ENCODE results near the gene WWC2. TPM values are rescaled to one million over a fixed set of nuclear protein-coding genes. Genes with fewer than 3 reads are reported as not detected.

WWC2 gene
- total RNA-seq, 4 donors from 2014 or later: 4.6 to 40.4 (median 9.5) TPM

GRCh38 chr4:183252959-183253358 lies 153.9 kb downstream of the WWC2 start:
- H3K4me3 ChIP-seq: no peak overlapping the region
- no peaks in the 10 kb centered on the region for H3K27me3 ChIP-seq
- H3K4me1 ChIP-seq: no peaks in the 10 kb centered on the region
- TF ChIP-seq CTCF (IDR thresholded peaks at IDR 0.05) (no peak), POLR2A (IDR thresholded peaks at IDR 0.05) (no peak)
- no peaks in the 10 kb centered on the region for H3K36me3 ChIP-seq
- H3K9me3 ChIP-seq: no peaks in the 10 kb centered on the region
- DNase-seq: no peak
- H3K27ac ChIP-seq: no peak overlapping the region

- no peak for TF ChIP-seq CTCF (IDR thresholded peaks at IDR 0.05)
- no peak for TF ChIP-seq POLR2A (IDR thresholded peaks at IDR 0.05)
- H3K27ac ChIP-seq: no peak overlapping the region
- no peaks in the 10 kb centered on the region for H3K4me1 ChIP-seq
- DNase-seq: no peak
- H3K4me3 ChIP-seq: no peak overlapping the region
- no peaks in the 10 kb centered on the region for H3K36me3 ChIP-seq
- no peaks in the 10 kb centered on the region for H3K27me3 ChIP-seq
- H3K9me3 ChIP-seq: no peaks in the 10 kb centered on the region
These were observed 154.4 kb downstream of the WWC2 start for GRCh38 chr4:183253451-183253850.

- Histone ChIP-seq H3K4me1 (no peaks in the 10 kb centered on the region), H3K27me3 (no peaks in the 10 kb centered on the region), H3K36me3 (no peaks in the 10 kb centered on the region), H3K9me3 (no peaks in the 10 kb centered on the region), H3K27ac (no peak overlapping the region), H3K4me3 (no peak overlapping the region)
- TF ChIP-seq CTCF (IDR thresholded peaks at IDR 0.05): no peak
- TF ChIP-seq POLR2A (IDR thresholded peaks at IDR 0.05): no peak
- no peak for DNase-seq
These were observed 155.1 kb downstream of the WWC2 start for GRCh38 chr4:183254162-183254561.

GRCh38 chr4:183255487-183255886 lies 156.4 kb downstream of the WWC2 start:
- H3K4me1 ChIP-seq: no peaks in the 10 kb centered on the region
- no peaks in the 10 kb centered on the region for H3K27me3 ChIP-seq
- H3K27ac ChIP-seq: no peak overlapping the region
- peaks cover 0 to under 1% (median 0%) of the 10 kb centered on the region in 3 donors for H3K36me3 ChIP-seq
- H3K4me3 ChIP-seq: no peak overlapping the region
- H3K9me3 ChIP-seq: no peaks in the 10 kb centered on the region
- no peak for TF ChIP-seq POLR2A (IDR thresholded peaks at IDR 0.05)
- no peak for TF ChIP-seq CTCF (IDR thresholded peaks at IDR 0.05)
- DNase-seq: no peak

- no peaks in the 10 kb centered on the region for H3K4me1 ChIP-seq
- no peak overlapping the region for H3K4me3 ChIP-seq
- H3K27ac ChIP-seq: no peak overlapping the region
- no peak for DNase-seq
- no peak for TF ChIP-seq POLR2A (IDR thresholded peaks at IDR 0.05)
- no peaks in the 10 kb centered on the region for H3K9me3 ChIP-seq
- H3K27me3 ChIP-seq: no peaks in the 10 kb centered on the region
- H3K36me3 ChIP-seq: peaks cover 0 to 9% (median 0%) of the 10 kb centered on the region in 3 donors
These were observed 157.3 kb downstream of the WWC2 start for GRCh38 chr4:183256343-183256742.

GRCh38 chr4:183256756-183257385 lies 157.8 kb downstream of the WWC2 start:
- H3K9me3 ChIP-seq: no peaks in the 10 kb centered on the region
- H3K36me3 ChIP-seq: peaks cover 0 to 9% (median 0%) of the 10 kb centered on the region in 3 donors
- no peaks in the 10 kb centered on the region for H3K4me1 ChIP-seq
- no peak overlapping the region for H3K4me3 ChIP-seq
- DNase-seq: peak in 2 of 3 donors; percentile 55 to 68
- H3K27ac ChIP-seq: no peak overlapping the region
- H3K27me3 ChIP-seq: no peaks in the 10 kb centered on the region
- TF ChIP-seq POLR2A (IDR thresholded peaks at IDR 0.05): no peak
- peak in 4 of 6 experiments; percentile 44 to 56 (median 54) for TF ChIP-seq CTCF (IDR thresholded peaks at IDR 0.05)

All from Peyer's patch (tissue), 4 donors.